ENCODE measurements around the gene SLC8A1.

The SLC8A1 gene

DNA sequence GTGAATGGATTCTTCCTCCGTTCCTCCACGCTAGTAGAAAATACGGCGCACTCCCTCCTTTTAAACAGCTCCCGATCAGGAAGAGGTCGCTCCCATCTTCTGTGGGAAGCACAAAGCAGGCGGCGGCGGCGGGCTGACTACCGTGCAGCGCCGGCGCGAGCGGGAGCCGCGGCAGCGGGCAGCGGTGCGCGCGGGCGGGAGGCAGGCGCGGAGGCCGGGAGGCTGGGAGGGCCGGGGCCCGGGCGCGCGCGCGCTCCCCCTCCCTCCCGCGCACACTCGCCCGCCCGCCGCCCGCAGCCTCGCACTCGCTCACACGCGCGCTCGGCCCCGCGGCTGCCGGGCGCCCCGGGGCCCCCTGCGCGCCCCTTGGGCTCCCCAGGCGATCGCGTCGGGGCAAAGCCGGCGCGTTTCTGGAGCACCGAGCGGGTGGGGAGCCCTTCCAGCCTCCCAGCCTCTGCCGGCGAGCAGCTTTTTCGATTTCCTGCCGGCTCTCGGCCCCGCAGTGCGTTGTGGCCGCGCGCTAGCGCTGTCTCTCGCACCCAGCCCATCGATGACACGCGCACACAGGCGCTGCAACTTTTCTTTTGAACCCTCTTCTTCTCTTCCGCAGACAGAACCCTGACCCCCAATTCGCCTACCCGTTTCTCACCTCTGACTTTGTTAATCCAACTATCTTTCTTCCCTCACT, at the start of gene SLC8A1:
TSS of gene SLC8A1 (minus strand) at position 173 of the 688 bp plus-strand sequence.
- DNase-seq: no peak

DNA sequence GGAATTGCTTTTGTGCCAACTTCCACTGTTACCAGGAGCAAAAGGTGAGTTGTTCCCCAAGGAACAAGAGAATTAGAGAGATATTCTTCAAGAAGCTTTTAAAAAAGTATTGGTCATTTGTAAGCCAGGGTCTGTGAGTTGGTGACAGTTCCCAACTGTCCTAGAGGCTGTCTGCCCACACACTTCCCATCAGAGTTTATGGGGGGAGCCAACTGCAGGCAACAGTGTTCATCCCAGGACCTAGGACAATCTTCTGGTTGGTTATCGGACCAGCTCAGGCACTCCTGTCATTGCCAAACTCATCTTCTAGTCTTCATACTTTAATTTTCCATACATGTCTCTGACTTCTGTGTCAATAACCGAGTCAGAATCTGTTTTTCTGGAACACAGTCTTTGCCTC, 47.5 kb upstream of the SLC8A1 start:
- no peak for DNase-seq

DNA sequence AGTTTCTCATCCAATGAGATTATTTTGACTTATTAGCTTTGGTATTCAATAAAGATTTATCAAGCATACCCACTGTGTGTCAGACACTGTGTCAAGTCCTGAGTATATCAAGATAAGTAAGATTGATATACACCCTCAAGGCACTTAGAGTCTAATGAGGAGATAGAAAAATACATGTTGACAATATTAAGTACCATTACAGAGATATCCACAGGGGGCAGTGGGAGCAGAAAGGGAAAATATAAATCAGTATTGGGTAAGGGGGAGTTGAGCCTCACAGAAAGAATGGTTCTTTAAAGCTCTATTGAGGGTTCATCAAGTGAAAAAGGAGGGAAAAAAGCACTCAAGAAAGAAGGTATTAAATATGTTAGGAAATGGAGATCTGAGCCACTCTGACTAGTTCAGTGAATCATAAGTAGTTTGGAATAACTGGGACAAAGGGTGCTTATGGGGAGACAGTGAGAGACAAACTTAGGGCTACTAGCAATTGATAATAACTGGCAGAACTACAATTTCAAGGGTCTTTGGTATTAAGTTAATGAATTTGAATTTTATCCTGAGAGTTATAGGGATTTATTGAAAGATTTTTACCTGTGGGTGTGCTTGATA, 45.5 kb upstream of the SLC8A1 start:
- no peak for DNase-seq

DNA sequence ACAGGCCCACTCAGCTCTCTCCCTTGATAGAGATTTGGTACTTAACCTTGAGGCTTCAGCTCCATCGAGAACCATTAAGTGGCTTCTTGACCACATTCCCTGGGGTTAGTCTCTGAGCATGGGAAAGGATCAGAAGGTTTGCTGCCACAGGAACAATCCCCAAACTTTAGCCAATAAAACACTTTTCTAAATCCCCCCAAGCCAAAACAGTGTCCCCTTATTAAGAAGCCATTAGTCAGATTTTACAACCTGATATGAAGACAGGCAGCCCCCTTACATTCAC, 37.7 kb upstream of the SLC8A1 start:
- DNase-seq: no peak

GRCh38 chr2:40488927-40489677, 37.2 kb upstream of the SLC8A1 start:
- DNase-seq: no peak

DNA sequence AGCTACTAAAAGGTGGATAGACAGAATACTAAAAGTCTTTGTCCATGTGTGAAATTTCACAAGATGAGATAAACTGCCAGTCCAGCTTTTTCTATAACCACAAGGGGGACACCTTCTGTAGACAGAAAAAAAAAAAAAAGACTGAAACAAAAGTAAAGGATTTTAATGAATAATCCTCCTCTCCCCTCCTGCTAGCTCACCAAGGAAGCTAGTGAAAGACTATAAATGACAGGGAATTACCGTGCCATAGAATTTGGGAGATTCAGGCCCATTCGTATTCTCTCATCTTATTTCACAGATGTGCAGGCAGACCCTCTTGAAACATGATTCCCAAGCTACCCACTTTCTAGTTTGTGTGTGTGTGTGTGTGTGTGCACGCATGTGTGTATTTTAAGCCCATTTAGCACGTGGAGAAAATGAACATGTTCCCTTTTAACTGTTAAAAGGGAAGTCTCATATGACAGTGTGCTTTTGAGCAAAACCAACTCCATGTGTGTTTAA, 36.3 kb upstream of the SLC8A1 start:
- DNase-seq: no peak

GRCh38 chr2:40487602-40488001, 35.7 kb upstream of the SLC8A1 start:
- no peak for DNase-seq

DNA sequence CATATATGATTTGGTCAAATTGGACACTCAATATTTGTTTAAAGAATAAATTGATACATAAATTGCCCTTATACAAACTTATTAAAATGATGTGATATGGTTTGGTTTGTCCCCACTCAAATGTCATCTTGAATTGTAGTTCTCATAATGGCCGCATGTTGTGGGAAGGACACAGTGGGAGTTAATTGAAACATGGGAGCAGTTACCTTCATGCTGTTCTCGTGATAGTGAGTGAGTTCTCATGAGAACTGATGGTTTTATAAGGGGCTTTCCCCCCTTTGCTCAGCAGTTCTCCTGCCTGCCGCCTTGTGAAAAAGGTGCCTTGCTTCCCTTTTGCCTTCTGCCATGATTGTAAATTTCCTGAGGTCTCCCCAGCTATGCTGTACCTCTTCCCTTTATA, 34.0 kb upstream of the SLC8A1 start:
- no peak for DNase-seq

- no peak for DNase-seq
Observed at GRCh38 chr2:40485318-40485717, 33.4 kb upstream of the SLC8A1 start.

GRCh38 chr2:40483549-40484243, 31.8 kb upstream of the SLC8A1 start:
- DNase-seq: no peak

GRCh38 chr2:40480596-40480995, 28.7 kb upstream of the SLC8A1 start:
- DNase-seq: no peak

- no peak for DNase-seq
Observed at GRCh38 chr2:40480073-40480472, 28.2 kb upstream of the SLC8A1 start.

- no peak for DNase-seq
Observed at GRCh38 chr2:40477361-40477760, 25.5 kb upstream of the SLC8A1 start.

DNA sequence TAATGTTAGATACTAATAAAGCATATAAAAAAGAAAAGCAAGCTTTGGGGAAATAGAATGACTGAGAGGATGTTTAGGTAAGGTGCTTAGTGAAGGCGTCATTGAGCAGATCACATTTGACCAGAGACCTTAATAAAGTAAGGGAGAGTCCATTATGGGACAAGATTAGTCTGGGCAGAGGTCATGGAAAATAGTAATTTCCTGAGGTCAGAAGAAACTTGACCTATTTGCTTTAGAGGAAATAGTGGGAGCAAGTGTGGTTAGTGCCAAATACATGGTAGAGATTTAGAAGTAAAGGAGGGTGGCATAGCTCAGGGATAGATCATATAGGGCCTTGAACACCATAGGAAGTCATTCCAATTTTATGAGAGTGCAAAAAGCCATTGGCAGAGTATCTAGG, 24.5 kb upstream of the SLC8A1 start:
- DNase-seq: no peak

DNA sequence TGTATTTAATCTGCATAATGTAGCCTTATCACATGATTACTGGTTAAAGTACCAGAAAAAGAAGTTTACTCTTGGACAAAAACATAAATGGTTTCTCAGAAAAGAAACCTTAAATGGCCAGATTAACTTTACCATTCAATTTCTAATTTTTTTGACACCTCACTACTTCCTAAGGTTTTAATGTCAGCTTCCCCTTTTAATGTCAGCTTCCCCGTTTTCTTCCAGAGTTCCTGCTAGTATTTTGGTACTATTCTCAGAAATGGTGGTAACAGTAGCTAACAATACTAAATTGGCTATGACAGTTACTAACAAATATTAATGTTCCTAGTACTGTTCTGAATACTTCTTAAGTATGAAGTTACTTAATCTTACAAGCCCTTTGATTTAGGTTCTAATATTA, 22.4 kb upstream of the SLC8A1 start:
- no peak for DNase-seq

GRCh38 chr2:40471866-40472265, 20.0 kb upstream of the SLC8A1 start:
- no peak for DNase-seq

DNA sequence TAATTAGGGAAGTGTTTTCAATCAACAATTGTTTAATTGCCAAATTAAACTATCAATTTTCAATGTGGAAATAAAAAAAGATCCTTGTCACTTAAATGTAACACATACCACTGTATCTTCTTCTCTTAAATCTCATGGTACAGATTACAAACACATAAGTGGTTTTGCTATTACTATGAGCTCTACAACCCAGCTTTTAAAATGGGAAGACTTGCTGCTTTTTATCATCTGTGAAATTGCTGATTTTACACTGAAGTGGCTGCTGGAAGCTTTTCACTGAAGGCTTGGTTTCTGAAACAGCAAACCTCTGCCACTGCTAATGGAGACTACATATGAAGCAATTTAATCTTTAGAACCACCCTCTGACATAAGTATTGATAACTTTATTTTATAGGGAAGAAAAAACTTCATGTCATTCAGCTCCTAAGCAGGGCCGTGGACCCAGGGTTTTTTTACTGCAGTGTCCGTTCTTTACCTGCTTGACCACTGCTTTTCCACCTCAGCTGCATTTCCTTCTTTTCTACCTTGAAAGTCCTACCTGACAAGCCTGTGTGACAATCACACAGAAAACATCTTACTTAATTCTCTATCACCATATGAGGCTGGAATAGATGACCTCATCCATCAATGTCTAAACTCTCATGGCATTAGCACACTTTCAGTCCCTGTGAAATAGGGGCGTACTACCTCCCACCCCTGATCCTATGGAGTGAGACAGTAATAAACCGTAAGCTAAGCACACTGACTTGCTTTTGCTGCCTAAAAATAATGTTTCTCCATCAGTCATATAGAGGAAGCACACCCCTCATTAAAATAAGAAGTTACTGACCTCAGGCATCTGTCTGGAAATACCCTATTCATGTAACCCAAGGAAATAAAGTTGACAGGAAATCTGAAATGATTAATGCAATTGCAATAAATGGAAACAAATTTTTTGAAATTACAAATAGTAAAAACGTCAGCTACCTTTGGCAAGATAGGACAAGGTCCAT, 19.2 kb upstream of the SLC8A1 start:
- DNase-seq: no peak

DNA sequence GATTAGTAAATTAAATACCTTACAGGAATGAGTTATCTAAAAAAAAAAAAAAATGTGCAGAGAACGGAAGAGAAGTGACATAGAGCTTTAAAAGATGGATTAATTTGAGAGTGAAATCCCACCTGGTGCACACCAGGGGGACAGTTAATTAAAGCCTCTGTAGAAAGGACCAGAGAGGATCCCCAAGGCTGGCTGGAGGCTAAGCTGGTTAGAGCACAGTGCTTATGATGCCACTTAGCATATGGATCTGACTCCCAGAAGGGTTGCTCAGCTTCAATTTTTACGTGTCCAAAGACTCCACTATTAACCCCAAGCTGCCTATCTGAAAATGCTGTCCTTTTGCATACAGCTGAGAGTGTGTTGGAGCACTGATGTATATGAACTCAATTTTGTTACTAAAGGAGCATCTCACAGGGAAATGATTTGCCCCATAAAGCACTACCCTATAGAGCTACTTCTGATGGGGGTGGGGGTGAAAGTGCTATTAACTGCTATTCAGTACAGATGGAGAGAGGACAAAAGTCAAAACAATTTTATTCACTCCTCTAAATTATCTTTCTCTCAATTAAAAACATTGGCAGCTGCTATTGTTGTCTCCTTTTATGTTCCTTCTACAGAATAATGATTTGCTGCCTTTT, 15.2 kb upstream of the SLC8A1 start:
- no peak for DNase-seq

GRCh38 chr2:40466332-40466906, 14.5 kb upstream of the SLC8A1 start:
- DNase-seq: no peak

GRCh38 chr2:40463112-40463511, 11.2 kb upstream of the SLC8A1 start:
- DNase-seq: no peak

DNA sequence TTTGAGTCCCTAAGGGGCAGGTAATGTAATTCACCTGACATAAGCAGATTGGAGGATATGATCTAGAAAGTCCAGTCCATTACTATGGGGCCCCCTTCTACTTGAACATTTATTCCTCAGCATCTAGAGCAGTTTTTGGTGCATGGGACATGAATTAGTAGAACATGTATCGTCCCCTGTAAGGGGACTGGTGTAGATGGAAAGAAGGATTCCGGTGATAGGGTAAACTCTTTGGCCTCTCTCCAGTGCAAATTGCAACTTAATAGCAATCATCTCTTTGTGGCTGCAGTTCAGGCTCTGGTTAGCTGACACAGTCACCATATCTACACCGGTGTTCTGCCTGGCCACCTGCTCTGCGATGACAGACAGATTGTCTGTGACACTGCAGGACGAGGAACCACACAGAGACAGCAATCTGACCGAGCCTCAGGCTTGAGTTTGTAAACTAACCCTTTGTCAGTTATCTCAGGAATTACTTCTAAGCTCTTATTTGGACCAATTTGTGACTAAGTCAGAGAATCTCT, 6.4 kb upstream of the SLC8A1 start:
- no peak for DNase-seq
